ENCODE measurements around the gene CRIM1. TPM values are rescaled to one million over a fixed set of nuclear protein-coding genes. Genes with fewer than 3 reads are reported as not detected.
A peak's percentile ranks its signal among the peaks of the same experiment; 100 is the strongest.

The CRIM1 gene
- polyA plus RNA-seq, 1 donor: 35.6 TPM

- 100% methylated on average over 1 of the region's 4 CpGs for WGBS (ENCODE audit: insufficient coverage, low lambda C conversion rate)
Measured at GRCh38 chr2:36439084-36439483, 83.5 kb downstream of the CRIM1 start.

DNA sequence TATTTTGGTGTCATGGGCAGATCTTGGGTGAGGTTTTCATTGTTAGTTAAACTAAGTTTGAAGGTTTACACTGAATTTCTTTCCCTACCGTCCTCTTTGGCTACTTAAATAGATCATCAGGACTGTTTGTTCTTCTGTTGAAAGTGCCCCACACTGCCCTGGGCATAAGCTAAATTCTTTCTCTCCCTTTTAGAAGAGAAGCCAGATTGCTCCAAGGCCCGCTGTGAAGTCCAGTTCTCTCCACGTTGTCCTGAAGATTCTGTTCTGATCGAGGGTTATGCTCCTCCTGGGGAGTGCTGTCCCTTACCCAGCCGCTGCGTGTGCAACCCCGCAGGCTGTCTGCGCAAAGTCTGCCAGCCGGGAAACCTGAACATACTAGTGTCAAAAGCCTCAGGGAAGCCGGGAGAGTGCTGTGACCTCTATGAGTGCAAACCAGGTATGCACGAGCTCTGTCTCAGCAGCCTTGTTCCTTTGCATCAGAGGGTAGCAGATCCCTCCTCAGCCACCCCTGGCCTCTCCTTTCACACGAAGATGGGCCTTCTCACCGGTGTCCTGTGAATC, 85.6 kb downstream of the CRIM1 start:
- peaks cover 2% of the 10 kb centered on the region for H3K4me1 ChIP-seq (ENCODE audit: control insufficient read depth, insufficient read depth, low read length)
- no peak for DNase-seq
- no peak overlapping the region for H3K4me3 ChIP-seq (ENCODE audit: low read length)
- no peaks in the 10 kb centered on the region for H3K27me3 ChIP-seq (ENCODE audit: control insufficient read depth, insufficient read depth, low read length)
- peaks cover 31% of the 10 kb centered on the region for H3K36me3 ChIP-seq (ENCODE audit: control insufficient read depth, insufficient read depth, low read length)
- H3K27ac ChIP-seq (ENCODE audit: low read length): no peak overlapping the region
- no peaks in the 10 kb centered on the region for H3K9me3 ChIP-seq (ENCODE audit: control insufficient read depth, low read depth, low read length)
- WGBS (ENCODE audit: insufficient coverage, low lambda C conversion rate): no CpG with 5 or more reads among the region's 13 CpGs

More at GRCh38 chr2:36439084-36439483, 83.5 kb downstream of the CRIM1 start:
- DNase-seq: no peak
- H3K27ac ChIP-seq (ENCODE audit: low read length): no peak overlapping the region
- H3K9me3 ChIP-seq (ENCODE audit: control insufficient read depth, low read depth, low read length): no peaks in the 10 kb centered on the region
- no peaks in the 10 kb centered on the region for H3K27me3 ChIP-seq (ENCODE audit: control insufficient read depth, insufficient read depth, low read length)
- peaks cover 26% of the 10 kb centered on the region for H3K36me3 ChIP-seq (ENCODE audit: control insufficient read depth, insufficient read depth, low read length)
- no peaks in the 10 kb centered on the region for H3K4me1 ChIP-seq (ENCODE audit: control insufficient read depth, insufficient read depth, low read length)
- H3K4me3 ChIP-seq (ENCODE audit: low read length): no peak overlapping the region

- H3K36me3 ChIP-seq (ENCODE audit: control insufficient read depth, insufficient read depth, low read length): peaks cover 31% of the 10 kb centered on the region
- H3K27me3 ChIP-seq (ENCODE audit: control insufficient read depth, insufficient read depth, low read length): no peaks in the 10 kb centered on the region
- DNase-seq: no peak
- H3K9me3 ChIP-seq (ENCODE audit: control insufficient read depth, low read depth, low read length): no peaks in the 10 kb centered on the region
- no peak overlapping the region for H3K27ac ChIP-seq (ENCODE audit: low read length)
- no peak overlapping the region for H3K4me3 ChIP-seq (ENCODE audit: low read length)
- 73% methylated on average over 6 of the region's 6 CpGs for WGBS (ENCODE audit: insufficient coverage, low lambda C conversion rate)
- peaks cover 2% of the 10 kb centered on the region for H3K4me1 ChIP-seq (ENCODE audit: control insufficient read depth, insufficient read depth, low read length)
Measured at GRCh38 chr2:36441816-36442215, 86.2 kb downstream of the CRIM1 start.

DNA sequence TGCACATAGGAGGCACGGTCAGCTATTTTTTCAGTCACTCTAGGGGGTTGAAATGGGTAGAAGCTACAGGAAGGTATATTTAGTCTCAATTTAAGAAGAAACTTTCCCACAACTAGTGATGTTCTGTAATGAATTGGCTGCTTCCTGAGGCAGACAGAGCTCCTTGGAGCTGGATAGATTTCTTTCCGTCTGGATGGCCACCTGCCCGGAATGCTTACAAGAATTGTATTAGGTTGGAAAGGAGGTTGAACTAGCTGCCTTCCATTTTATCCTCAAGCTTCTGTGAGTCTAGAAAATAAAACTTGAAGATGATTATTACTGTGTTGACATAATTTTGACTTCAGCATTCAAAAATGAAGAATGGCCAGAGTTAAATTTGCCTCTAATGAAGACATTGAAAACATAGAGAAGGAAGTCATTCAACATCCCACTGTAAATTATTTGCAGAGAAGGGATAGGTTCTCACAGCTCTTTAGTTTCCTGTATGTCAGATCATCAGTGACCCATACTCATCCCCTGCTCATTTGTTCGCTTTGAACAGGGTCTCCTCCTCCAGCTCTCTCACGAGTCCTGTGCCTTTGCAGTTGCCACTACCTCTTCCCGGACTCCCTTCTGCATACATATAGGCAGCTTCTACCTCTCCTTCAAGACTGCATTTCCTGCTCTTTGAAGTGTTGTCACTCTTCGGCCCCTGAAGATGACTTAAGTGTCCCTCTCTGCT, 88.8 kb downstream of the CRIM1 start:
- 80% methylated on average over 1 of the region's 7 CpGs for WGBS (ENCODE audit: insufficient coverage, low lambda C conversion rate)
- no peak for DNase-seq

GRCh38 chr2:36445185-36445866, 89.7 kb downstream of the CRIM1 start:
- no peaks in the 10 kb centered on the region for H3K9me3 ChIP-seq (ENCODE audit: control insufficient read depth, low read depth, low read length)
- H3K27me3 ChIP-seq (ENCODE audit: control insufficient read depth, insufficient read depth, low read length): no peaks in the 10 kb centered on the region
- no peak overlapping the region for H3K27ac ChIP-seq (ENCODE audit: low read length)
- 100% methylated on average over 2 of the region's 8 CpGs for WGBS (ENCODE audit: insufficient coverage, low lambda C conversion rate)
- peaks cover 38% of the 10 kb centered on the region for H3K36me3 ChIP-seq (ENCODE audit: control insufficient read depth, insufficient read depth, low read length)
- no peak for DNase-seq
- H3K4me3 ChIP-seq (ENCODE audit: low read length): no peak overlapping the region
- H3K4me1 ChIP-seq (ENCODE audit: control insufficient read depth, insufficient read depth, low read length): peaks cover 11% of the 10 kb centered on the region

More for the DNA sequence above, 88.8 kb downstream of the CRIM1 start:
- peaks cover 6% of the 10 kb centered on the region for H3K4me1 ChIP-seq (ENCODE audit: control insufficient read depth, insufficient read depth, low read length)
- no peak overlapping the region for H3K27ac ChIP-seq (ENCODE audit: low read length)
- no peaks in the 10 kb centered on the region for H3K27me3 ChIP-seq (ENCODE audit: control insufficient read depth, insufficient read depth, low read length)
- H3K9me3 ChIP-seq (ENCODE audit: control insufficient read depth, low read depth, low read length): no peaks in the 10 kb centered on the region
- no peak overlapping the region for H3K4me3 ChIP-seq (ENCODE audit: low read length)
- H3K36me3 ChIP-seq (ENCODE audit: control insufficient read depth, insufficient read depth, low read length): peaks cover 38% of the 10 kb centered on the region

- Histone ChIP-seq H3K4me3 (ENCODE audit: low read length) (no peak overlapping the region), H3K36me3 (ENCODE audit: control insufficient read depth, insufficient read depth, low read length) (peaks cover 36% of the 10 kb centered on the region), H3K4me1 (ENCODE audit: control insufficient read depth, insufficient read depth, low read length) (peaks cover 17% of the 10 kb centered on the region), H3K27ac (ENCODE audit: low read length) (no peak overlapping the region), H3K9me3 (ENCODE audit: control insufficient read depth, low read depth, low read length) (no peaks in the 10 kb centered on the region), H3K27me3 (ENCODE audit: control insufficient read depth, insufficient read depth, low read length) (no peaks in the 10 kb centered on the region)
- DNase-seq: peak in 1 of 2 donors; percentile 59
- no CpG with 5 or more reads among the region's 3 CpGs for WGBS (ENCODE audit: insufficient coverage, low lambda C conversion rate)
Measured at GRCh38 chr2:36446294-36446693, 90.7 kb downstream of the CRIM1 start.

- WGBS (ENCODE audit: insufficient coverage, low lambda C conversion rate): no CpG with 5 or more reads among the region's 7 CpGs
- no peak for DNase-seq
- H3K36me3 ChIP-seq (ENCODE audit: control insufficient read depth, insufficient read depth, low read length): peaks cover 10% of the 10 kb centered on the region
- no peaks in the 10 kb centered on the region for H3K9me3 ChIP-seq (ENCODE audit: control insufficient read depth, low read depth, low read length)
- H3K4me1 ChIP-seq (ENCODE audit: control insufficient read depth, insufficient read depth, low read length): peaks cover 21% of the 10 kb centered on the region
- H3K27ac ChIP-seq (ENCODE audit: low read length): peak overlapping the region; percentile 4
- no peaks in the 10 kb centered on the region for H3K27me3 ChIP-seq (ENCODE audit: control insufficient read depth, insufficient read depth, low read length)
- no peak overlapping the region for H3K4me3 ChIP-seq (ENCODE audit: low read length)
Measured at GRCh38 chr2:36449213-36449612, 93.6 kb downstream of the CRIM1 start.

DNA sequence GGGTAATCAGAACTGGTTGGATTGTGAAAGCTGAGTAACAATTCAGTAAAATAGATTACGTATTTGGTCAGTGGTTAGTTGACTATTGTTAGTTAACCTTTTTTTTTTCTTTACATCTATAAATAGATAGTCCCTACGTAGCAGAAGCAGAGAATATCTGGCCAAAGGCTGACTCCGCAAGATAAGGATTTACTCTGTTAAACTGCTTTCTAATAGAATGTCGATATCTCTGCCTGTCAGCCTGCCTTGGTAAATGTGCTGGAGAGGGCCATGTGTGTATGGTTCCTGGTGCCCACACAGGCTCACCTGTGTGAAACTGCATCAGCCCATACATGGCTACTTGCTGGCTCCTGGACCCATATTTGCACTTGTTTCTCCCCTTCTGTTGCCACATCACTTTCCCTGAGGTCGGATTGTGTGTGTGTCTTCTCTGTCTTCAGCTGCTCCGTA, 94.4 kb downstream of the CRIM1 start:
- no peak overlapping the region for H3K4me3 ChIP-seq (ENCODE audit: low read length)
- peaks cover 21% of the 10 kb centered on the region for H3K4me1 ChIP-seq (ENCODE audit: control insufficient read depth, insufficient read depth, low read length)
- H3K9me3 ChIP-seq (ENCODE audit: control insufficient read depth, low read depth, low read length): no peaks in the 10 kb centered on the region
- WGBS (ENCODE audit: insufficient coverage, low lambda C conversion rate): 50% methylated on average over 4 of the region's 6 CpGs
- H3K36me3 ChIP-seq (ENCODE audit: control insufficient read depth, insufficient read depth, low read length): peaks cover 6% of the 10 kb centered on the region
- DNase-seq: peak in 1 of 2 donors; percentile 79
- peak overlapping the region; percentile 62 for H3K27ac ChIP-seq (ENCODE audit: low read length)
- H3K27me3 ChIP-seq (ENCODE audit: control insufficient read depth, insufficient read depth, low read length): no peaks in the 10 kb centered on the region

GRCh38 chr2:36450466-36451196, 95.1 kb downstream of the CRIM1 start:
- 90% methylated on average over 2 of the region's 5 CpGs for WGBS (ENCODE audit: insufficient coverage, low lambda C conversion rate)
- Histone ChIP-seq H3K27me3 (ENCODE audit: control insufficient read depth, insufficient read depth, low read length) (no peaks in the 10 kb centered on the region), H3K27ac (ENCODE audit: low read length) (peak overlapping the region; percentile 62), H3K9me3 (ENCODE audit: control insufficient read depth, low read depth, low read length) (no peaks in the 10 kb centered on the region), H3K4me3 (ENCODE audit: low read length) (no peak overlapping the region), H3K36me3 (ENCODE audit: control insufficient read depth, insufficient read depth, low read length) (peaks cover 9% of the 10 kb centered on the region), H3K4me1 (ENCODE audit: control insufficient read depth, insufficient read depth, low read length) (peaks cover 19% of the 10 kb centered on the region)
- no peak for DNase-seq

- Histone ChIP-seq H3K36me3 (ENCODE audit: control insufficient read depth, insufficient read depth, low read length) (peaks cover 9% of the 10 kb centered on the region), H3K27me3 (ENCODE audit: control insufficient read depth, insufficient read depth, low read length) (no peaks in the 10 kb centered on the region), H3K4me1 (ENCODE audit: control insufficient read depth, insufficient read depth, low read length) (peaks cover 19% of the 10 kb centered on the region), H3K27ac (ENCODE audit: low read length) (no peak overlapping the region), H3K4me3 (ENCODE audit: low read length) (no peak overlapping the region), H3K9me3 (ENCODE audit: control insufficient read depth, low read depth, low read length) (no peaks in the 10 kb centered on the region)
- WGBS (ENCODE audit: insufficient coverage, low lambda C conversion rate): no CpG with 5 or more reads among the region's 5 CpGs
- no peak for DNase-seq
Measured at GRCh38 chr2:36451512-36451911, 95.9 kb downstream of the CRIM1 start.

Measured in large intestine (tissue), 3 donors.